Ammon's horn (tissue), 1 donor: ENCODE measurements around the gene FBL.
"Not testable (repeated sequence)": the region's sequence is repeated elsewhere in the genome, so short reads cannot be mapped to it uniquely, and the experiment has no call there.

ENCODE experiments used
- DNase-seq: peaks from one replicate; pipeline ENCODE4 v3.0.0-alpha.2; 2016; ENCODE audit warnings: low spot score

The FBL gene

GRCh38 chr19:39845933-39846677 lies at the start of gene FBL:
FBL (minus strand) TSS chr19:39846379; CDS start chr19:39846300, 79 bp downstream.
- peak; percentile 94 for DNase-seq

DNA sequence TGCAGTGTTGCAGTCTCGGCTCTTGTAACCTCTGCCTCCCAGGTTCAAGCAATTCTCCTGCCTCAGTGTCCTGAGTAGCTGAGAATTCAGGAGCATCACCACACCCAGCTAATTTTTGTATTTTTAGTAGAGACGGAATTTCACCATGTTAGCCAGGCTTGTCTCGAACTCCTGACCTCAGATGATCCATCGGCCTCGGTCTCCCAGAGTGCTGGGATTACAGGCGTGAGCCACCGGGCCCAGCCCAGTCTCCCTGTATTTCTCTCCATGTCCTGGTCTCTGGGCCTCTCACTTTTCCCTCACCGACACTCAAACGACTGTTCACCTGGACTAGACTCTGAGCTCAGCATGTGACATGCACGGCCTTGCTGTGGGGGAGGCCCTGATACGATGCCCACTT lies 48.9 kb upstream of the FBL start:
- not testable (repeated sequence) for DNase-seq

DNA sequence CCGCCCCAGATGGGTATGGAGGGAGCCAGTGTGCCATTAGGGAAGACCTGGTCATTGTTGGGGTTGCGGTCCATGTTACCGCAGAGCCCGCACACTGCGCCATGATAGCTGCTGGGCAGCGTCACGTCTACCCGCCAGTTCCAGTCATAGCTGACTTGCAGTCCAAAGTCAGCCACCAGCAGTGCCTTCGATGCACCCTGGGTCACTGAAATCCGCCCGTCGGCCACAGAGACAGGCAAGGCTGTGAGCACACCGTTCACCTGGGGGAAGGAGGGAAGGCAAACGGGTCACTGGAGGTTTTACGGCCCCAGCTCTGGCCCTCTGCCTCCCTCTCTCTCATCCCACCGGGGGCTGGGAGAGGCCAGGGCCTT lies 48.0 kb upstream of the FBL start:
- not testable (repeated sequence) for DNase-seq

- DNase-seq, result not testable (repeated sequence)
Observed at GRCh38 chr19:39893366-39894235, 47.4 kb upstream of the FBL start.

DNA sequence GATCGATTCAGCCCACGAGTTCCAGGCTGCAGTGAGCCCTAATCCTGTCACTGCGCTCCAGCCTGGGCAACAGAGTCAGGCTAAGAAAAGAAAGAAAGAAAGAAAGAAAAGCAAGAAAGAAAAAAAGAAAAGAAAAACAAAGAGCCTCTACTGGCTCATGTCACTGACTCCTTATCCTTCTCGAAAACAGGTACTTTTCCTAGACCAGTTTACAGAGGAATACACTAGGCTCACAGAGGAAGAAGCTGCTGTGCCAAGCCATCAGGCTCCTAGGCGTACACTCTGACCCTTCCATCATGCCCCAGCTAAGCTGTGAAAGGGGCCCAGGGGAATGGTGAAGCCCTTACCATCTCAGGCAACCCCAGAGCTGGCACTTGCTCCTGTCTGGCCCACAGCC lies 46.3 kb upstream of the FBL start:
- DNase-seq, result not testable (repeated sequence)

DNA sequence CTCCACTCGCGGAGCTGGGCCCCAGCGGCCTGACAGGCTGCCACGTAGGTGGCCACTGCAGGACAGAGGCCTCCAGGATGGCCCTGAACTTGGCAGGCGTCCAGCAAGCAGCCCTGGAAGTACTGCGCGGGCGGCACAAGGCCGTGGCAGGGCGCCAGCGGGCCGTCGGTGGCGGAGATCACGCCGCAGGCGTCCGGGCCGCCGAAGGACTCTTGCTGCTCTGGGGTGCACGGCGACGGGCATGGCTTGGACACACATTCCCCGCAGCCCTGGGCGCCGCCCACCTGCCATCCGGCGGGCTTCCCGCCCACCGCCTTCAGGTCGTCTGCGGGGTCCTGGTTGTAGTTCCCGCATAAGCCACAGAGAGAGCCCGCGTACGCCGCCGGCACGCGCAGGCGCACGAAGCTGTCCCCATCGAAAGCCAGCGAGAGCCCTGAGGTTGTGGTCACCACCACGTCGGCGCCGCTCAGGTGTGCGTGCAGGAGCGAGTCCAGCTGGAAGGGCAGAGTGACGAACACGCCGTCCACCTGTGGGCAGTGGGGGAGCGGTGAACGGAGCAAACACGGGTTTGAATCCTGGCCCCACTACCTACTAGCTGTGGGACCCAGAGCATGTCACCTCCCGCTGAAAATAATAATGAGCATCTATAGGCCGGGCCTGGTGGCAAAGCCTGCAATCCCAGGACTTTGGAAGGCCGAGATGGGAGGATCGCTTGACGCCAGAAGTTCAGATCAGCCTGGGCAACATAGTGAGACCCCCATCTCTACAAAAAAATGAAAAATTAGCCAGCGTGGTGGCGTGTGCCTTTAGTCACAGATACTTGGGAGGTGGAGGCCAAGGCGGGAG lies 45.7 kb upstream of the FBL start:
- DNase-seq, result not testable (repeated sequence)

DNA sequence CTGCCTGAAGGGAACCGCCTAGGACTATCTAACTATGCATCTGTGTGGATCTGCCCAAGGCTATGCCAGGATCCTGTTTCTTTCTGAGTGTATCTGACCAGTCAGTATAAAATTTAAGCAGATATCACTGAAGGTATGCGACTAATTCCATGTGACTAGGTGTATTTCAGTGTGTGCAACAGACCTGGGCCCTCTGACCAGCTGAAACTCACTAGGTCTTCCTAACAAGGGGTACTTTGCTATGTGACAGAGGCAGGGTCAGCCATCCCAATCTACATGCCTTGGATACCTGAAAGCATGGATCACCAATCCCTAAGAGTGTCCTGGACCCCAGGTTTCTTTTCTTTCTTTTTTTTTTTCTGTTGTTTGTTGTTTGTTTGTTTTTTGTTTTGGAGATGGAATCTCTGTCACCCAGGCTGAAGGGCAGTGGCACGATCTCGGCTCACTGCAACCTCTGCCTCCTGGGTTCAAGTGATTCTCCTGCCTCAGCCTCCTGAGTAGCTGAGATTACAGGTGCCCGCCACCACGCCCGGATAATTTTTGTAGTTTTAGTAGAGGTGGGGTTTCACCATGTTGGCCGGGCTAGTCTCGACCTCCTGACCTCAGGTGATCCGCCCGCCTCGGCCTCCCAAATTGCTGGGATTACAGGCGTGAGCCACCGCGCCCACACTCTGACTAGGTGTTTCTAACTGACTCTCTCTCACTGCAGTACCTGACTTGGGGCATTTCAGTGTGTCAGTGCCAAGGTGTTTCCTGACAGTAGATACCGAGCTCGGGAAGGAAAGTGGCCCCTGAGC lies 44.8 kb upstream of the FBL start:
- no peak for DNase-seq

DNA sequence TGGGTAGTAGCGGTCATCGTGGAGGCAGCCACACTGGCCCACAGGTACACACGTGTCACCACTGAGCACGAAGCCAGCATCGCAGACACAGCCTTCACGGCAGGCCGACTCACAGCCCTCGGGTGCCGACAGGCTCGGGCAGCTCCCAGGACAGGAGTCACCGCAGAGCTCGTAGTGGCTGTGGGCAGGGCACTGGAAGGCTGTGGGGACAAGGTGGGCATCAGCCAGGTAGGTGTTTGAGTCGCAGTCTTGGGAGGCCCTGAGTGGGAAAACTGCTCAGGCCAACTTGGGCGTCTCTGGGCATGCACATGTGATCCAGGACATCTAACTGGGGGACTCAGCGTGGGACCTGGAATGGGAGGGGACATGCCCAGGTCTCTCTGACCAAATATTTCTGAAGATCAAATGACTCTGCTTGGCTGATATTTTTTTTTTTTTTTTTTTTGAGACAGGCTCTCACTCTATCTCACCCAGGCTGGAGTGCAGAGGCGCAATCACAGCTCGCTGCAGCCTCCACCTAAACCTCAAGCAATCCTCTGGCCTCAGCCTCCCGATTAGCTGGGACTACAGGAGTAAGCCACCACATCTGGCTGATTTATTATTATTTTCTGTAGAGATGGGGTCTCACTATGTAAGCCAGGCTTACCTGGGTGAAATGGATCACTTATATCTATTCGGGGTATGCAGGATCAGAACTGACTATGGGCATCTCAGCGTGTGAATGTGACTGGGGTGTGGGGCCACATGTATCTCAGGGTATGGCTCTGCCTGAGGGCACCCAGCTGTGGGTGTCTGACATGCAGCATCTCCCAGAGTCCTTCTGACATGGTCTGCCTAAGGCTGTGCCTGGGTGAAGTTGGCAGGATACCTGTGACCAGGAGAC lies 43.9 kb upstream of the FBL start:
- not testable (repeated sequence) for DNase-seq

- DNase-seq, result not testable (repeated sequence)
Observed at GRCh38 chr19:39887456-39887951, 41.3 kb upstream of the FBL start.

DNA sequence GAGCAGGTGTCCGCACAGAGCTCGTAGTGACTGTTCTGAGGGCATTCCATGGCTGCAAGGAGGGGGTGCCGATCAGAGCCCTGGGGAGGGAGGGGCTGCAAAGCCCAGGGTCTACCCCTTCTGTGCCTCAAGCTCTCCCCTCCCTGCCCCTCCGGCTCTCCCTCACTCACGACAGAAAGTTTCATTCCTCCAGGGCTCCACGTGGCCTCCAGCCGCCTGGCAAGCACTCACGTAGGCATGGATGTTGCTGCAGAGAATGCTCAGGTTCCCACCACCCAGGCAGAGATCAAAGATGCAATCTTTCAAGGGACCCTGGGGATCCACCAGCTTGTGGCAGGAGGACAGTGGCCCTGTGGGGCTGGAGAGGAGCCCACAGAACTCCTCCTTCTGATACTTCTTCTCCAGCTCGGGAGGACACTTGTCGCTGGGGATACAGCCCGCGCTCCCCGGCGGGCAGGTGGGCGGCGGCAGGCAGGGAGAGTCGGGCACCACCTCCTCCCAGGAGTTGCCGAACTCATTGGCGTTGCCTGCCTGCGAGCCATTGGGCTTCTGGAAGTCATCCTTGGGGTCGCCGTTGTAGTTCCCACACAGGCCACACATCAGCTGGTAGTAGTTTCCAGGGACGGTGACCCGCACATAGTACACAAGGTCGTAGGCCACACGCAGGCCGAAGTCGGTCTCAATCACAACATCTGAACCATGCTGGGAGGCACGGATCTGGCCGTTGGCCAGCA lies 39.8 kb upstream of the FBL start:
- DNase-seq, result not testable (repeated sequence)

GRCh38 chr19:39884721-39885120 lies 38.5 kb upstream of the FBL start:
- DNase-seq, result not testable (repeated sequence)

- DNase-seq, result not testable (repeated sequence)
Observed at GRCh38 chr19:39882645-39883044, 36.5 kb upstream of the FBL start.

DNA sequence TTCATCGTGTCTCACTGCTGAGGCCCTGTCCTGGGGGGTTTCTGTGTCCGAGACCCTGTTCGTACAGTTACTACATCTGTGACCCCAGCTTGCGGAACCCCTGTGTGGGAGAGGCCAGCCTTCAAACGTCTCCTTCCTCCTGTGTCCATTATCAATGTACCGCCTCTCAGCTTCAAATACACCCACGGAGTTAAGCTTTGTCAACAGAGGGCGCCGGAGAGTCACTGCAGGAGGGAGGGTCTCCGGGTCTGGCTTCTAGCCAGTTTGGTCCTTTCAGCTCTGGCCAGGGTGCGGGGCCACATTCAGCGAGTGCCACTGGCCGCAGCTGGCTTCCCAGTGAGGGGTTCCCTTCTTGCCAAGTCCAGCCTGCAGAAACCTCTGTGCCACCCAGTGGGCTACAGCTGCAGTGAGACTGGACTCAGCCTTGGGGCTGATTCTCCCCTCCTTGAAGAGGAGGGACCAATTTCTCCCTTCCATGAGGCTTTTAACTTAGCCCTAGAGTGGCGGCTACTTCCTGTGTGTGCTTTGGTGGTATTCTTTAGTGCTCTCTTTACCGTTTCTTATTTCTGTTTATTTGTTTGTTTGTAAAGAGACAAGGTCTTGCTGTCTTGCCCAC lies 35.4 kb upstream of the FBL start:
- DNase-seq, result not testable (repeated sequence)

DNA sequence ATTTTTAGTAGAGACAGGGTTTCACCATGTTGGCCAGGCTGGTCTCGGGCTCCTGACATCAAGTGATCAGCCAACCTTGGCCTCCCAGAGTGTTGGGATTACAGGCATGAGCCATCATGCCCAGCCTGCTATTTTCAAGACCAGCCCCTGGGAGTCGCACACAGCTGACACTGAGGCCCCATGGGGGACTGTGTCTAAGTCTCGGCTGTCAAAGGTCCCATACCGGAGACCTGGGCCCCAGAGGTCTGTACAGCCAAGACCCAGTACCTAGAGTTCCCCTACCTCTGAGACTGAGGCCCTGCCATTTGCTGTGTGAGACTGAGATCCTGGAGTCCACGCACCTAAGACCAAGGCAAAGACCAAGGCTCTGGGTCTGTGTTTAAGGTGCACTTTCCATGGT lies 34.1 kb upstream of the FBL start:
- not testable (repeated sequence) for DNase-seq

DNA sequence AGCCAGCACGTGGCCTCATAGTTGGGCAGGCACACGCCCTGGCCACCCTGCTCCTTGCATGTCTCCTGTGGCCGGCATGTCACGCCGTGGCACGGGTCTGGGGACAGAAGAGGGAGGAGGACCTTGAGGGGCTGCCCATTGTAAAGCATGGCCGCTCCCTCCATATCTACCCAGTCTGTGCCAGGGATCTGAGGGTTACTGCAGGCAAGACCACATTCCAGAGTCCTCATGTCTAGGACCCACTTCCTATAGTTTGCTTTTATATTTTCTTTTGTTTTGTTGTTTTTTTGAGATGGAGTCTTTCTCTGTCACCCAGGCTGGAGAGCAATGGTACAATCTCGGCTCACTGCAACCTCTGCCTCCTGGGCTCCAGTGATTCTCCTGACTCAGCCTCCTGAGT lies 33.6 kb upstream of the FBL start:
- not testable (repeated sequence) for DNase-seq

DNA sequence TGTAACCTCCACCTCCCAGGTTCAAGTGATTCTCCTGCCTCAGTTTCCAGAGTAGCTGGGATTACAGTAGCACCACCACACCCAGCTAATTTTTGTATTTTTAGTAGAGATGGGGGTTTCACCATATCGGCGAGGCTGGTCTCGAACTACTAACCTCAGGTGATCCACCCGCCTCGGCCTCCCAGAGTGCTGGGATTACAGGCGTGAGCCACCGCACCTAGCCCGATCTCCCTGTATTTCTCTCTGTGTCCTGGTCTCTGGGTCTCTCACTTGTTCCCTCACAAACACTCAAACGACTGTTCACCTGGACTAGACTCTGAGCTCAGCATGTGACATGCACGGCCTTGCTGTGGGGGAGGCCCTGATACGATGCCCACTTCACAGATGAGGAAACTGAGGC lies 32.7 kb upstream of the FBL start:
- not testable (repeated sequence) for DNase-seq

DNA sequence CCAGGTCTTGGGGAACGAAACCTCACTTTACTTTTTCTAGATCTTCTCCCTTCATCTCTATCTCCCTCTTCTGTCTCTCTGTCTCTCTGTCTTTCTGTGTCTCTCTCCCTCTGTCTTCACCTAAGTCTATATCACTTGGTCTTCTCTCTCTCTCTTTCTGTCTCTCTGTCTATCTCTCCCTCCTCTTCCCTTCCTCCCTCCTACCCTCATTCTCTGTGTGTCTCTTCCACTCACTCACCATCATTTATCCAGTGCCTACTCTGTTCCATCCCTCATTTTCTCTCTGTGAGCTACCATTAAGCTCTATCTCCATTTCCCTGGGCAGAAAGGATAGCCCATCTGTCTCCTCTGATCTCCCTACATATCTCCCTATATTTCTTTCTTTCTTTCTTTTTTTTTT lies 32.2 kb upstream of the FBL start:
- DNase-seq, result no peak

DNA sequence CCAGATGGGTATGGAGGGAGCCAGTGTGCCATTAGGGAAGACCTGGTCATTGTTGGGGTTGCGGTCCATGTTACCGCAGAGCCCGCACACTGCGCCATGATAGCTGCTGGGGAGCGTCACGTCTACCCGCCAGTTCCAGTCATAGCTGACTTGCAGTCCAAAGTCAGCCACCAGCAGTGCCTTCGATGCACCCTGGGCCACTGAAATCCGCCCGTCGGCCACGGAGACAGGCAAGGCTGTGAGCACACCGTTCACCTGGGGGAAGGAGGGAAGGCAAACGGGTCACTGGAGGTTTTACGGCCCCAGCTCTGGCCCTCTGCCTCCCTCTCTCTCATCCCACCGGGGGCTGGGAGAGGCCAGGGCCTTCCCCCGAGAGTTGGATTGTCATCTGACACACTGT lies 31.8 kb upstream of the FBL start:
- not testable (repeated sequence) for DNase-seq

DNA sequence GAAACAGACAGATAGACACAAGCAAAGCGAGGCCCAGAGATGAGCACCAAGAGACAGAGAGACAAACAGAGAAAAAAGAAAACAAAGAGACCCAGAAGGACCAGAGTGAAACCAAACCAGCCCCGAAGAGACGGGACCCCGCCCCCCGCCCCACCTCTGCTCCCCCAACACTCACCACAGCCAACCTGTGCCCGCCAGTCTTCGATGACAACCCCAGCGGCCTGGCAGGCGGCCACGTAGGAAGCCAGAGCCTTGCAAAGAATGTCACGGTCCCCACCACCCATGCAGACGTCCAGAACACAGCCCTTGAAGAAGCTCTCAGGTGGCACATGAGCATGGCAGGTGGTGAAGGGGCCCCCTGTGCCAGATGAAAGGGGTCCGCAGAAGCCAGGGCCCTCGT lies 31.3 kb upstream of the FBL start:
- not testable (repeated sequence) for DNase-seq
